AG04450 (cell line): ENCODE measurements around the gene CELF5. TPM values are rescaled to one million over a fixed set of nuclear protein-coding genes. Genes with fewer than 3 reads are reported as not detected.
"Not testable (repeated sequence)": the region's sequence is repeated elsewhere in the genome, so short reads cannot be mapped to it uniquely, and the experiment has no call there.

ENCODE experiments used
- CTCF ChIA-PET: fragments of 300-600, 350-600 bp; formaldehyde crosslinking; extraction: SDS; loops from one replicate; lab custom pipeline; 2022; ENCODE audit warnings: antibody characterized with exemption, inconsistent platforms; lab: Charles Lee
- POLR2A ChIA-PET: fragments of 350-600 bp; formaldehyde crosslinking; extraction: SDS; loops from one replicate; lab custom pipeline; 2021; ENCODE audit warnings: antibody characterized with exemption, inconsistent platforms; lab: Yijun Ruan, JAX
- DNase-seq: peaks from one replicate; pipeline ENCODE4 v3.0.0-alpha.2; 2011; ENCODE audit warnings: low read depth, low spot score
- H3K27ac ChIP-seq: one replicate; pipeline ENCODE4 v1.5.1; 2012; ENCODE audit warnings: low read depth, low read length, control low read depth
- H3K27me3 ChIP-seq: one replicate; pipeline ENCODE4 v1.6.0; 2012; ENCODE audit warnings: low read length; ENCODE audit not compliant: control insufficient read depth, insufficient read depth
- H3K4me3 ChIP-seq: 2 replicates; pipeline ENCODE4 v1.5.1; 2011; ENCODE audit warnings: mild to moderate bottlenecking, low read depth, low read length, control low read depth
- H3K9me3 ChIP-seq: 2 replicates; pipeline ENCODE4 v1.5.1; 2012; ENCODE audit warnings: low read length; ENCODE audit not compliant: control insufficient read depth, insufficient read depth
- polyA plus RNA-seq: library from polyadenylated mRNA; depleted of rRNA; stranded (reverse); fragments of >200 nt; gene quantifications from 2 replicates; pipeline ENCODE4 v1.2.3, GENCODE V29; 2011
- TF ChIP-seq, protein P1 (sequence below): IDR thresholded peaks from 2 replicates; pipeline ENCODE4 v1.5.1; 2011; ENCODE audit warnings: low read depth, low read length, control low read depth, inconsistent platforms

Gene CELF5
- polyA plus RNA-seq, 1 experiment, result not detected

- POLR2A ChIA-PET, result no interaction called here
- no peak for DNase-seq
- CTCF ChIA-PET, result interaction anchor here (0.7 to 4.9 kb wide), 5 partner anchors 20 to 157 kb away, joined by 3 to 77 read pairs (median 14); no protein-coding TSS in a partner anchor
- H3K27me3 ChIP-seq, result peaks cover 4% of the 10 kb centered on the region
- H3K27ac ChIP-seq, result no peak overlapping the region
- TF ChIP-seq, protein P1, sequence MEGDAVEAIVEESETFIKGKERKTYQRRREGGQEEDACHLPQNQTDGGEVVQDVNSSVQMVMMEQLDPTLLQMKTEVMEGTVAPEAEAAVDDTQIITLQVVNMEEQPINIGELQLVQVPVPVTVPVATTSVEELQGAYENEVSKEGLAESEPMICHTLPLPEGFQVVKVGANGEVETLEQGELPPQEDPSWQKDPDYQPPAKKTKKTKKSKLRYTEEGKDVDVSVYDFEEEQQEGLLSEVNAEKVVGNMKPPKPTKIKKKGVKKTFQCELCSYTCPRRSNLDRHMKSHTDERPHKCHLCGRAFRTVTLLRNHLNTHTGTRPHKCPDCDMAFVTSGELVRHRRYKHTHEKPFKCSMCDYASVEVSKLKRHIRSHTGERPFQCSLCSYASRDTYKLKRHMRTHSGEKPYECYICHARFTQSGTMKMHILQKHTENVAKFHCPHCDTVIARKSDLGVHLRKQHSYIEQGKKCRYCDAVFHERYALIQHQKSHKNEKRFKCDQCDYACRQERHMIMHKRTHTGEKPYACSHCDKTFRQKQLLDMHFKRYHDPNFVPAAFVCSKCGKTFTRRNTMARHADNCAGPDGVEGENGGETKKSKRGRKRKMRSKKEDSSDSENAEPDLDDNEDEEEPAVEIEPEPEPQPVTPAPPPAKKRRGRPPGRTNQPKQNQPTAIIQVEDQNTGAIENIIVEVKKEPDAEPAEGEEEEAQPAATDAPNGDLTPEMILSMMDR, result no peak
- H3K9me3 ChIP-seq, result no peaks in the 10 kb centered on the region
- no peak overlapping the region for H3K4me3 ChIP-seq
Observed at GRCh38 chr19:3328743-3329142, 104.3 kb downstream of the CELF5 start.

DNA sequence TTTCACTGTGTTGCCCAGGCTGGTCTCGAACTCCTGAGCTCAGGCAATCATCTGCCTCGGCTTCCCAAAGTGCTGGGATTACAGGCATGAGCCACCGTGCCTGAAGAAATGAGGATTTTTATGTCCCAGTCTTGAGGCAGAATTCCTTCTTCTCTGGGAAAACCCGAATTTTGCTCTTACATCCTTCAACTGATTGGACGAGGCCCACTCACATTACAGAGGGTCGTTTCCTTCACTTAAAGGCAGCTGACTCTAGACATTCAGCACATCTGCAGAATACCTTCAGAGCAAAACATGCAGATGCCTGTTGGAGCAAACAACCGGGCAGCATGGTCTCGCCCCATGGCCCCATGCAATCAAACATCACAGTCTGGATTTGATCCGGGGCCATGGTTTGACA is 105.6 kb downstream of the CELF5 start:
- Histone ChIP-seq H3K27ac (no peak overlapping the region), H3K4me3 (no peak overlapping the region), H3K9me3 (no peaks in the 10 kb centered on the region), H3K27me3 (peaks cover 2% of the 10 kb centered on the region)
- TF ChIP-seq, protein P1, result no peak
- CTCF ChIA-PET, result interaction anchor here (1.9 to 4.9 kb wide), 3 partner anchors 100 to 155 kb away, joined by 8 to 31 read pairs (median 16); no protein-coding TSS in a partner anchor
- POLR2A ChIA-PET, result no interaction called here
- no peak for DNase-seq

DNA sequence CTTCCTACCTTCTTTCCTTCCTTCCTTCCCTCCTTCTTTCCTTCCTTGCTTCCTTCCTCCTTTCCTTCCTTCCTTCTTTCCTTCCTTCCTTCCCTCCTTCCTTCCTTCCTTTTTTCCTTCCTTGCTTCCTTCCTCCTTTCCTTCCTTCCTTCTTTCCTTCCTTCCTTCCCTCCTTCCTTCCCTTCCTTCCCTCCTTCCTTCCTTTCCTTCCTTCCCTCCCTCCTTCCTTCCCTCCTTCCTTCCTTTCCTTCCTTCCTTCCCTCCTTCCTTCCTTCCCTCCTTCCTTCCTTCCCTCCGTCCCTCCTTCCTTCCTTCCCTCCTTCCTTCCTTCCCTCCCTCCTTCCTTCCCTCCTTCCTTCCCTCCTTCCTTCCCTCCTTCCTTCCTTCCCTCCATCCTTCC is 107.8 kb downstream of the CELF5 start:
- H3K27me3 ChIP-seq, H3K9me3 ChIP-seq, DNase-seq, CTCF ChIA-PET, POLR2A ChIA-PET, H3K27ac ChIP-seq, H3K4me3 ChIP-seq: not testable (repeated sequence)

DNA sequence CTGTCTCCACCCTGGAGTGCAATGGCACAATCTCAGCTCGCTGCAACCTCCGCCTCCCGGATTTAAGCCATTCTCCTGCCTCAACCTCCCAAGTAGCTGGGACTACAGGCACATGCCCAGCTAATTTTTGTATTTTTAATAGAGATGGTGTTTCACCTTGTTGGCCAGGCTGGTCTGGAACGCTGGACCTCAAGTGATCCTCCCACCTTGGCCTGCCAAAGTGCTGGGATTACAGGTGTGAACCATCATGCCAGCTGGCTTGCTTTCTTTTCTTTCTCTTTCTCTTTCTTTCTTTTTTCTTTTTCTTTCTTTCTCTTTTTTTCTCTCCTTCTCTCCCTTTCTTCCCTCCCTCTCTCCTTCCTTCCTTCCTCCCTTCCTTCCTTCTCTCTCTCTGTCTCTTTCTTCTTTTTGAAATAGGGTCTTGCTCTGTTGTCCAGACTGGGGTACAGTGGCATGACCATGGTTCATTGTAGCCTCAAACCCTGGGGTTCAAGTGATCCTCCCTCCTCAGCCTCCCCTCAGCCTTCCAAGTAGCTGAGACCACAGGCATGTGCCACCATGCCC is 108.6 kb downstream of the CELF5 start:
- no peak overlapping the region for H3K4me3 ChIP-seq
- ChIA-PET POLR2A (no interaction called here), CTCF (interaction anchor here (1.0 kb wide), 1 partner anchor 136 kb away, joined by 3 read pairs; no protein-coding TSS in a partner anchor)
- no peak for DNase-seq
- H3K9me3 ChIP-seq, result no peaks in the 10 kb centered on the region
- H3K27me3 ChIP-seq, result peaks cover 2% of the 10 kb centered on the region
- no peak overlapping the region for H3K27ac ChIP-seq
- TF ChIP-seq, protein P1, result no peak

DNA sequence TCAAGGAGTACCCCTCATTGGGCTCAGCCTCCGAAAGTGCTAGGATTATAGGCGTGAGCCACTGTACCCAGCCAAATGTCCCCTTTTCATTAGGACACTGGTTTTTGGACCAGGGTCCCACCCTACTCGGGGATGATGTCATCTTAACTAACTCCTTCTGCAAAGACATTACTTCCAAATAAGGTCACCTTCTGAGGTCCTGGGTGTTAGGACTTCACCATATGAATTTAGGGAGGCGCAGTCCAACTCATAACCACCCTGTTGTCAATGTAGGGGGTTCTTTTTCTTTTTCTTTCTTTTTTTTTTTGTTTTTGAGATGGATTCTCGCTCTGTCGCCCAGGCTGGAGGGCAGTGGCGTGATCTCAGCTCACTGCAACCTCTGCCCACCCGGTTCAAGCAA is 109.2 kb downstream of the CELF5 start:
- H3K27me3 ChIP-seq, result peaks cover 2% of the 10 kb centered on the region
- DNase-seq, result no peak
- CTCF ChIA-PET, result interaction anchor here (1.0 kb wide), 1 partner anchor 136 kb away, joined by 3 read pairs; no protein-coding TSS in a partner anchor
- H3K9me3 ChIP-seq, result no peaks in the 10 kb centered on the region
- H3K27ac ChIP-seq, result no peak overlapping the region
- TF ChIP-seq, protein P1, result no peak
- no peak overlapping the region for H3K4me3 ChIP-seq
- POLR2A ChIA-PET, result no interaction called here

- CTCF ChIA-PET, result interaction anchor here (0.8 to 1.9 kb wide), 4 partner anchors 11 to 138 kb away, joined by 3 to 11 read pairs (median 4); no protein-coding TSS in a partner anchor
Observed at GRCh38 chr19:3334749-3335430, 110.4 kb downstream of the CELF5 start.

More at GRCh38 chr19:3334749-3335430, 110.4 kb downstream of the CELF5 start:
- POLR2A ChIA-PET, result interaction anchor here (0.6 to 0.7 kb wide), 2 partner anchors 67 to 160 kb away, joined by 3 to 13 read pairs; no protein-coding TSS in a partner anchor
- not testable (repeated sequence) for DNase-seq, H3K4me3 ChIP-seq, H3K27ac ChIP-seq, H3K27me3 ChIP-seq, H3K9me3 ChIP-seq
